Activated CD4-positive, alpha-beta T cell treated with anti-CD3 and anti-CD28 coated beads, Interleukin-2, amount 50 U/mL, for 16 hours (primary cell): ENCODE data around the gene EEF2KMT.
"Not testable (repeated sequence)": the region's sequence is repeated elsewhere in the genome, so short reads cannot be mapped to it uniquely, and the experiment has no call there.

ENCODE experiments used
- DNase-seq: peaks from one replicate; pipeline ENCODE4 v3.0.0-alpha.2; 2020

The EEF2KMT gene

GRCh38 chr16:5095145-5095830, 2.3 kb downstream of the EEF2KMT start:
- DNase-seq, result not testable (repeated sequence)

- not testable (repeated sequence) for DNase-seq
Measured at GRCh38 chr16:5093746-5094145, 3.8 kb downstream of the EEF2KMT start.

- DNase-seq, result not testable (repeated sequence)
Measured at GRCh38 chr16:5093081-5093480, 4.5 kb downstream of the EEF2KMT start.

- not testable (repeated sequence) for DNase-seq
Measured at GRCh38 chr16:5090592-5090991, 7.0 kb downstream of the EEF2KMT start.

- not testable (repeated sequence) for DNase-seq
Measured at GRCh38 chr16:5089911-5090555, 7.6 kb downstream of the EEF2KMT start.

- DNase-seq, result not testable (repeated sequence)
Measured at GRCh38 chr16:5088936-5089335, 8.7 kb downstream of the EEF2KMT start.

- DNase-seq, result not testable (repeated sequence)
Measured at GRCh38 chr16:5088086-5088790, 9.4 kb downstream of the EEF2KMT start.

GRCh38 chr16:5085716-5086115, 11.9 kb downstream of the EEF2KMT start:
- DNase-seq, result not testable (repeated sequence)

GRCh38 chr16:5084802-5085201, 12.8 kb downstream of the EEF2KMT start:
- peak; percentile 62 for DNase-seq

- DNase-seq, result not testable (repeated sequence)
Measured at GRCh38 chr16:5084099-5084731, 13.4 kb downstream of the EEF2KMT start.

GRCh38 chr16:5083646-5084045, 13.9 kb downstream of the EEF2KMT start:
- DNase-seq, result not testable (repeated sequence)

- not testable (repeated sequence) for DNase-seq
Measured at GRCh38 chr16:5080996-5081395, 16.6 kb downstream of the EEF2KMT start.

GRCh38 chr16:5080461-5080860, 17.1 kb downstream of the EEF2KMT start:
- not testable (repeated sequence) for DNase-seq

GRCh38 chr16:5078626-5079025, 19.0 kb downstream of the EEF2KMT start:
- no peak for DNase-seq

- DNase-seq, result no peak
Measured at GRCh38 chr16:5077304-5077703, 20.3 kb downstream of the EEF2KMT start.

GRCh38 chr16:5075637-5076036, 22.0 kb downstream of the EEF2KMT start:
- no peak for DNase-seq

- DNase-seq, result not testable (repeated sequence)
Measured at GRCh38 chr16:5073771-5074170, 23.8 kb downstream of the EEF2KMT start.

GRCh38 chr16:5073279-5073629, 24.3 kb downstream of the EEF2KMT start:
- no peak for DNase-seq

- no peak for DNase-seq
Measured at GRCh38 chr16:5072334-5073278, 25.0 kb downstream of the EEF2KMT start.

GRCh38 chr16:5071681-5072333, 25.8 kb downstream of the EEF2KMT start, which contains the start of gene ALG1:
Gene ALG1 (plus strand): TSS chr16:5071843. CDS start chr16:5071850, 7 bp downstream.
- DNase-seq, result peak; percentile 91

- DNase-seq, result no peak
Measured at GRCh38 chr16:5071341-5071680, 26.3 kb downstream of the EEF2KMT start.
